ENCODE measurements around the gene OR2T27.
"Not testable (repeated sequence)": the region's sequence is repeated elsewhere in the genome, so short reads cannot be mapped to it uniquely, and the experiment has no call there.

OR2T27 gene

GRCh38 chr1:248655354-248655753, at the start of gene OR2T27:
Gene OR2T27, minus strand, starts transcription at chr1:248655528. Its CDS starts 4,644 bp downstream, at chr1:248650884.
- not testable (repeated sequence) for DNase-seq

- DNase-seq: no peak
Measured at GRCh38 chr1:248704606-248705005, 49.3 kb upstream of the OR2T27 start.

- DNase-seq: no peak
Measured at GRCh38 chr1:248703674-248704073, 48.3 kb upstream of the OR2T27 start.

GRCh38 chr1:248702714-248703113, 47.4 kb upstream of the OR2T27 start, which contains the start of gene OR14I1:
Gene OR14I1, minus strand, starts transcription at chr1:248702766.
- DNase-seq: no peak

- no peak for DNase-seq
Measured at GRCh38 chr1:248699099-248699498, 43.8 kb upstream of the OR2T27 start.

GRCh38 chr1:248697907-248698306, 42.6 kb upstream of the OR2T27 start:
- DNase-seq: no peak

- no peak for DNase-seq
Measured at GRCh38 chr1:248696774-248697173, 41.4 kb upstream of the OR2T27 start.

GRCh38 chr1:248696261-248696660, 40.9 kb upstream of the OR2T27 start:
- DNase-seq: no peak

GRCh38 chr1:248695451-248696132, 40.3 kb upstream of the OR2T27 start:
- no peak for DNase-seq

- DNase-seq: no peak
Measured at GRCh38 chr1:248691567-248692155, 36.3 kb upstream of the OR2T27 start.

- no peak for DNase-seq
Measured at GRCh38 chr1:248688527-248689298, 33.4 kb upstream of the OR2T27 start.

- DNase-seq: no peak
Measured at GRCh38 chr1:248686815-248687214, 31.5 kb upstream of the OR2T27 start.

GRCh38 chr1:248681651-248682050, 26.3 kb upstream of the OR2T27 start:
- no peak for DNase-seq

GRCh38 chr1:248670003-248670402, 14.7 kb upstream of the OR2T27 start:
- DNase-seq: no peak

- not testable (repeated sequence) for DNase-seq
Measured at GRCh38 chr1:248663453-248664328, 8.4 kb upstream of the OR2T27 start.

GRCh38 chr1:248656797-248657196, 1.5 kb upstream of the OR2T27 start:
- DNase-seq: not testable (repeated sequence)

GRCh38 chr1:248648770-248649536, 6.4 kb downstream of the OR2T27 start:
- DNase-seq: not testable (repeated sequence)

GRCh38 chr1:248645178-248645577, 10.2 kb downstream of the OR2T27 start, which contains the start of gene OR2T35:
Gene OR2T35, minus strand, starts transcription at chr1:248645278. Its CDS starts 6,020 bp downstream, at chr1:248639258.
- DNase-seq: not testable (repeated sequence)

- not testable (repeated sequence) for DNase-seq
Measured at GRCh38 chr1:248642971-248643651, 12.2 kb downstream of the OR2T27 start.

- not testable (repeated sequence) for DNase-seq
Measured at GRCh38 chr1:248641583-248641982, 13.7 kb downstream of the OR2T27 start.

GRCh38 chr1:248640906-248641305, 14.4 kb downstream of the OR2T27 start:
- not testable (repeated sequence) for DNase-seq
